K562 (cell line): ENCODE data around the gene HSPB6. TPM values are rescaled to one million over a fixed set of nuclear protein-coding genes. Genes with fewer than 3 reads are reported as not detected.

Experiments
- ARHGAP35 ChIP-seq: fragments of 450-650 bp; IDR thresholded peaks from 2 replicates; pipeline ENCODE4 v1.6.1; 2018; ENCODE audit not compliant: partially characterized antibody
- CBX3 ChIP-seq, 2 experiments: IDR thresholded peaks; 1 replicate in 1 of 2; 2 replicates in 1 of 2; pipeline ENCODE4 v1.6.1; 2012; ENCODE audit warnings: inconsistent platforms in 2 of 2, low read length in 2 of 2, borderline replicate concordance in 1 of 2, control low read depth in 1 of 2
- CCAR2 ChIP-seq: fragments of 200-400 bp; formaldehyde crosslinking; IDR thresholded peaks from 2 replicates; pipeline ENCODE4 v1.6.1; 2017; ENCODE audit warnings: mild to moderate bottlenecking, low read depth, low read length
- ELF2 ChIP-seq: fragments of 250-450 bp; sonication (Bioruptor Pico); IDR thresholded peaks from 2 replicates; pipeline ENCODE4 v1.5.0; 2021; ENCODE audit warnings: mild to moderate bottlenecking
- HDAC3 ChIP-seq: fragments of 450-650 bp; IDR thresholded peaks from 2 replicates; pipeline ENCODE4 v1.6.1; 2018; ENCODE audit warnings: borderline replicate concordance, mild to moderate bottlenecking, moderate library complexity; ENCODE audit not compliant: partially characterized antibody
- HDAC6 ChIP-seq: IDR thresholded peaks from 2 replicates; pipeline ENCODE4 v1.6.1; 2012; ENCODE audit warnings: low read depth, mild to moderate bottlenecking, control low read depth, inconsistent platforms, low read length, moderate library complexity
- MIER1 ChIP-seq: fragments of 450-650 bp; IDR thresholded peaks from 2 replicates; pipeline ENCODE4 v1.6.1; 2016; ENCODE audit warnings: antibody characterized with exemption, mild to moderate bottlenecking, low read depth
- MXD1 ChIP-seq: fragments of 250-450 bp; sonication (Bioruptor Pico); IDR thresholded peaks from 2 replicates; pipeline ENCODE4 v1.8.0; 2021; ENCODE audit warnings: borderline replicate concordance, mild to moderate bottlenecking, moderate library complexity; ENCODE audit not compliant: poor library complexity, severe bottlenecking
- NCOA1 ChIP-seq: fragments of 450-650 bp; IDR thresholded peaks from 2 replicates; pipeline ENCODE4 v1.6.1; 2016; ENCODE audit warnings: low read depth
- NELFE ChIP-seq: IDR thresholded peaks from 2 replicates; pipeline ENCODE4 v1.6.1; 2011; ENCODE audit warnings: mild to moderate bottlenecking; ENCODE audit not compliant: insufficient read depth, insufficient read length
- NR4A1 ChIP-seq, 2 experiments: fragments of 250-450 bp in 1 of 2; fragments of 450-650 bp in 1 of 2; sonication (Bioruptor Pico) in 1 of 2; IDR thresholded peaks; 2 replicates each; pipeline versions ENCODE4 v1.4.0 to v1.6.1; 2016 to 2020; ENCODE audit warnings: mild to moderate bottlenecking in 2 of 2, missing compliant biosample characterization in 1 of 2, missing genetic modification characterization in 1 of 2, moderate library complexity in 1 of 2
- PHTF2 ChIP-seq: fragments of 250-450 bp; sonication (Bioruptor Pico); IDR thresholded peaks from 2 replicates; pipeline ENCODE4 v1.5.0; 2021; ENCODE audit warnings: mild to moderate bottlenecking
- POLR2G ChIP-seq: fragments of 200-400 bp; formaldehyde crosslinking; IDR thresholded peaks from 2 replicates; pipeline ENCODE4 v1.6.1; 2017; ENCODE audit warnings: low read depth, mild to moderate bottlenecking, antibody characterized with exemption, low read length, moderate library complexity
- PRMT5 ChIP-seq: sonication (generic); formaldehyde crosslinking; IDR thresholded peaks from 2 replicates; pipeline ENCODE4 v1.5.0; 2020; ENCODE audit warnings: missing genetic modification reagents
- RAD51 ChIP-seq: fragments of 450-650 bp; IDR thresholded peaks from 2 replicates; pipeline ENCODE4 v1.7.1; 2016; ENCODE audit warnings: low read depth, mild to moderate bottlenecking, borderline replicate concordance
- RBM34 ChIP-seq: fragments of 200-400 bp; formaldehyde crosslinking; IDR thresholded peaks from 2 replicates; pipeline ENCODE4 v1.6.1; 2018; ENCODE audit warnings: low read length, borderline replicate concordance; ENCODE audit not compliant: insufficient read depth
- SIN3B ChIP-seq: fragments of 450-650 bp; IDR thresholded peaks from 2 replicates; pipeline ENCODE4 v1.6.1; 2017; ENCODE audit warnings: low read depth, mild to moderate bottlenecking, moderate library complexity
- TOE1 ChIP-seq, 2 experiments: fragments of 450-650 bp in 1 of 2; sonication (generic) in 1 of 2; formaldehyde crosslinking in 1 of 2; IDR thresholded peaks; 2 replicates each; pipeline versions ENCODE4 v1.7.1 to v1.8.0; 2016 to 2022; ENCODE audit warnings: borderline replicate concordance in 2 of 2, mild to moderate bottlenecking in 2 of 2, antibody characterized with exemption in 1 of 2, inconsistent platforms in 1 of 2, low read depth in 1 of 2, missing genetic modification reagents in 1 of 2, moderate library complexity in 1 of 2
- ZBTB8A ChIP-seq: fragments of 450-650 bp; IDR thresholded peaks from 2 replicates; pipeline ENCODE4 v1.6.1; 2018; ENCODE audit warnings: mild to moderate bottlenecking, moderate library complexity; ENCODE audit not compliant: partially characterized antibody
- polyA plus RNA-seq, 8 experiments: library from polyadenylated mRNA; depleted of rRNA in 4 of 8; stranded (reverse) in 5 of 8; unstranded in 3 of 8; fragments of >200 nt; fragmentation: Nextera tagmentation in 2 of 8; fragmentation: Illumina TruSeq in 1 of 8; extraction: Ambion mirVana in 2 of 8; extraction: Trizol in 1 of 8; gene quantifications; 2 replicates each; pipeline versions ENCODE4 v1.2.1 to v1.2.3, GENCODE V29; 2011 to 2014; ENCODE audit warnings: inconsistent platforms in 1 of 8, missing spikeins in 1 of 8
- total RNA-seq, 7 experiments: library from RNA; depleted of rRNA in 6 of 7; stranded (reverse); fragments of >200 nt in 6 of 7; fragmentation: Illumina TruSeq in 2 of 7; extraction: Trizol in 2 of 7; gene quantifications; 2 replicates each; pipeline versions ENCODE4 v1.2.1 to v1.2.3, GENCODE V29; 2011 to 2021; ENCODE audit warnings: low replicate concordance in 1 of 7
- TF ChIP-seq, protein P1 (sequence below): fragments of 250-450 bp; sonication (Bioruptor Pico); IDR thresholded peaks from 2 replicates; pipeline ENCODE4 v1.8.0; 2021; ENCODE audit warnings: moderate library complexity, mild to moderate bottlenecking, inconsistent platforms
- TF ChIP-seq, protein P2 (sequence below): fragments of 450-650 bp; IDR thresholded peaks from 2 replicates; pipeline ENCODE4 v1.7.1; 2018; ENCODE audit warnings: mild to moderate bottlenecking, low read depth; ENCODE audit not compliant: partially characterized antibody

The HSPB6 gene
- total and polyA plus RNA-seq, 9 of the 15 experiments (the other 6 are each of a cell fraction or from before 2014, with no cell fraction given): 0.55 TPM; not detected in 8

GRCh38 chr19:35757749-35758608 lies 1.1 kb upstream of the HSPB6 start, which contains the start of gene PROSER3 (continued):
- no peak for TF ChIP-seq RBM34
- TF ChIP-seq NR4A1 (CRISPR knock-in tag; IDR thresholded peaks at IDR 0.05): no peak
- TF ChIP-seq NR4A1 (tag; IDR thresholded peaks at IDR 0.05): 0 out of 2 replicates have a peak, but pooled peaks have one; percentile 42
- TF ChIP-seq MIER1: no peak
- no peak for TF ChIP-seq HDAC6
- TF ChIP-seq PRMT5: no peak
- no peak for TF ChIP-seq CCAR2
- no peak for TF ChIP-seq ARHGAP35
- peak; percentile 35; the same call in 1 of the 2 replicates for TF ChIP-seq SIN3B
- TF ChIP-seq PHTF2 (CRISPR knock-in tag): no peak
- TF ChIP-seq CBX3 (IDR thresholded peaks at IDR 0.05; ENCODE audit: borderline replicate concordance in 1 of 2, low read length in 2 of 2): no peak
- TF ChIP-seq NELFE: no peak
- TF ChIP-seq ZBTB8A: no peak
- TF ChIP-seq, protein P1, sequence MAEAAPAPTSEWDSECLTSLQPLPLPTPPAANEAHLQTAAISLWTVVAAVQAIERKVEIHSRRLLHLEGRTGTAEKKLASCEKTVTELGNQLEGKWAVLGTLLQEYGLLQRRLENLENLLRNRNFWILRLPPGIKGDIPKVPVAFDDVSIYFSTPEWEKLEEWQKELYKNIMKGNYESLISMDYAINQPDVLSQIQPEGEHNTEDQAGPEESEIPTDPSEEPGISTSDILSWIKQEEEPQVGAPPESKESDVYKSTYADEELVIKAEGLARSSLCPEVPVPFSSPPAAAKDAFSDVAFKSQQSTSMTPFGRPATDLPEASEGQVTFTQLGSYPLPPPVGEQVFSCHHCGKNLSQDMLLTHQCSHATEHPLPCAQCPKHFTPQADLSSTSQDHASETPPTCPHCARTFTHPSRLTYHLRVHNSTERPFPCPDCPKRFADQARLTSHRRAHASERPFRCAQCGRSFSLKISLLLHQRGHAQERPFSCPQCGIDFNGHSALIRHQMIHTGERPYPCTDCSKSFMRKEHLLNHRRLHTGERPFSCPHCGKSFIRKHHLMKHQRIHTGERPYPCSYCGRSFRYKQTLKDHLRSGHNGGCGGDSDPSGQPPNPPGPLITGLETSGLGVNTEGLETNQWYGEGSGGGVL (CRISPR knock-in tag): no peak
- TF ChIP-seq MXD1 (CRISPR knock-in tag): no peak
- peak; percentile 83 for TF ChIP-seq POLR2G
- TF ChIP-seq ELF2 (CRISPR knock-in tag): no peak
- TF ChIP-seq HDAC3: no peak
- no peak for TF ChIP-seq RAD51
- no peak for TF ChIP-seq NCOA1
- no peak for TF ChIP-seq TOE1 (IDR thresholded peaks at IDR 0.05; ENCODE audit: borderline replicate concordance)
- TF ChIP-seq TOE1 (CRISPR knock-in tag; IDR thresholded peaks at IDR 0.05; ENCODE audit: borderline replicate concordance, low read depth): no peak
- TF ChIP-seq, protein P2, sequence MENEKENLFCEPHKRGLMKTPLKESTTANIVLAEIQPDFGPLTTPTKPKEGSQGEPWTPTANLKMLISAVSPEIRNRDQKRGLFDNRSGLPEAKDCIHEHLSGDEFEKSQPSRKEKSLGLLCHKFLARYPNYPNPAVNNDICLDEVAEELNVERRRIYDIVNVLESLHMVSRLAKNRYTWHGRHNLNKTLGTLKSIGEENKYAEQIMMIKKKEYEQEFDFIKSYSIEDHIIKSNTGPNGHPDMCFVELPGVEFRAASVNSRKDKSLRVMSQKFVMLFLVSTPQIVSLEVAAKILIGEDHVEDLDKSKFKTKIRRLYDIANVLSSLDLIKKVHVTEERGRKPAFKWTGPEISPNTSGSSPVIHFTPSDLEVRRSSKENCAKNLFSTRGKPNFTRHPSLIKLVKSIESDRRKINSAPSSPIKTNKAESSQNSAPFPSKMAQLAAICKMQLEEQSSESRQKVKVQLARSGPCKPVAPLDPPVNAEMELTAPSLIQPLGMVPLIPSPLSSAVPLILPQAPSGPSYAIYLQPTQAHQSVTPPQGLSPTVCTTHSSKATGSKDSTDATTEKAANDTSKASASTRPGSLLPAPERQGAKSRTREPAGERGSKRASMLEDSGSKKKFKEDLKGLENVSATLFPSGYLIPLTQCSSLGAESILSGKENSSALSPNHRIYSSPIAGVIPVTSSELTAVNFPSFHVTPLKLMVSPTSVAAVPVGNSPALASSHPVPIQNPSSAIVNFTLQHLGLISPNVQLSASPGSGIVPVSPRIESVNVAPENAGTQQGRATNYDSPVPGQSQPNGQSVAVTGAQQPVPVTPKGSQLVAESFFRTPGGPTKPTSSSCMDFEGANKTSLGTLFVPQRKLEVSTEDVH: peak; percentile 22
